CD4-positive, alpha-beta T cell treated with Interleukin-6 at 100 ng/mL for 8 hours (primary cell): ENCODE results near the gene TIRAP.
"Not testable (repeated sequence)": the region's sequence is repeated elsewhere in the genome, so short reads cannot be mapped to it uniquely, and the experiment has no call there.

Experiments
- DNase-seq: peaks from one replicate; pipeline ENCODE4 v3.0.0-alpha.2; 2020; ENCODE audit warnings: mixed read lengths, low spot score

Gene TIRAP

GRCh38 chr11:126282736-126283591, at the start of gene TIRAP:
TIRAP (plus strand) TSS chr11:126283093; CDS start chr11:126290895, 7,802 bp downstream.
- DNase-seq, result peak; percentile 48

GRCh38 chr11:126233391-126233790, 49.5 kb upstream of the TIRAP start:
- no peak for DNase-seq

- no peak for DNase-seq
Observed at GRCh38 chr11:126246636-126247035, 36.3 kb upstream of the TIRAP start.

- no peak for DNase-seq
Observed at GRCh38 chr11:126253265-126253664, 29.6 kb upstream of the TIRAP start.

GRCh38 chr11:126254819-126255218, 28.1 kb upstream of the TIRAP start:
- DNase-seq, result no peak

GRCh38 chr11:126255507-126255906, 27.4 kb upstream of the TIRAP start:
- DNase-seq, result not testable (repeated sequence)

- DNase-seq, result no peak
Observed at GRCh38 chr11:126256216-126256615, 26.7 kb upstream of the TIRAP start.

GRCh38 chr11:126257144-126257543, 25.7 kb upstream of the TIRAP start:
- no peak for DNase-seq

- no peak for DNase-seq
Observed at GRCh38 chr11:126257764-126258163, 25.1 kb upstream of the TIRAP start.

- no peak for DNase-seq
Observed at GRCh38 chr11:126262216-126262615, 20.7 kb upstream of the TIRAP start.

GRCh38 chr11:126263489-126263888, 19.4 kb upstream of the TIRAP start:
- DNase-seq, result no peak

- DNase-seq, result no peak
Observed at GRCh38 chr11:126265811-126266210, 17.1 kb upstream of the TIRAP start.

GRCh38 chr11:126267650-126268049, 15.2 kb upstream of the TIRAP start:
- DNase-seq, result no peak

GRCh38 chr11:126268361-126268707, 14.6 kb upstream of the TIRAP start:
- no peak for DNase-seq

- peak; percentile 100 for DNase-seq
Observed at GRCh38 chr11:126268708-126269579, 13.9 kb upstream of the TIRAP start, which contains the start of the genes FOXRED1 and SRPRA. FOXRED1 (plus strand) TSS chr11:126269154; CDS start chr11:126269207, 53 bp downstream. SRPRA (minus strand) TSS chr11:126268895; CDS start chr11:126268804, 91 bp downstream.

GRCh38 chr11:126277322-126277721, 5.6 kb upstream of the TIRAP start:
- DNase-seq, result no peak

- DNase-seq, result no peak
Observed at GRCh38 chr11:126277780-126278179, 5.1 kb upstream of the TIRAP start.

GRCh38 chr11:126279191-126279590, 3.7 kb upstream of the TIRAP start:
- DNase-seq, result no peak

- DNase-seq, result no peak
Observed at GRCh38 chr11:126280595-126280994, 2.3 kb upstream of the TIRAP start.

- no peak for DNase-seq
Observed at GRCh38 chr11:126281245-126281644, 1.6 kb upstream of the TIRAP start.

GRCh38 chr11:126281666-126282175, 1.2 kb upstream of the TIRAP start:
- DNase-seq, result no peak

GRCh38 chr11:126282361-126282735, 545 bp upstream of the TIRAP start:
- peak; percentile 35 for DNase-seq

- peak; percentile 77 for DNase-seq
Observed at GRCh38 chr11:126284829-126285228, 1.9 kb downstream of the TIRAP start.
